Lung (tissue), 12 donors: ENCODE measurements around the gene PPIP5K2. TPM values are rescaled to one million over a fixed set of nuclear protein-coding genes. Genes with fewer than 3 reads are reported as not detected.
A peak's percentile ranks its signal among the peaks of the same experiment; 100 is the strongest.

Experiments
- ATAC-seq: fragments of 200-7000 bp; cut with Tn5 transposase; one replicate; pipeline ENCODE4 v1.9.1; 2020; ENCODE audit warnings: moderate number of reproducible peaks; ENCODE audit not compliant: insufficient read depth, low FRiP score
- DNase-seq, 3 donors: peaks; one replicate each; pipeline ENCODE4 v3.0.0-alpha.2; 2013 to 2017
- H3K27ac ChIP-seq, 2 donors: one replicate each; pipeline ENCODE4 v1.5.1; 2013; ENCODE audit warnings: mild to moderate bottlenecking in 2 of 2, moderate library complexity in 2 of 2, control low read depth in 1 of 2, inconsistent platforms in 1 of 2, low read depth in 1 of 2, low read length in 1 of 2
- H3K27me3 ChIP-seq, 3 donors: one replicate each; pipeline ENCODE4 v1.5.1; 2013; ENCODE audit warnings: low read length in 2 of 3; ENCODE audit not compliant: control insufficient read depth in 3 of 3, insufficient read depth in 3 of 3
- H3K36me3 ChIP-seq, 4 donors: one replicate each; pipeline ENCODE4 v1.5.1; 2013; ENCODE audit warnings: low read length in 4 of 4, mild to moderate bottlenecking in 1 of 4, moderate library complexity in 1 of 4; ENCODE audit not compliant: control insufficient read depth in 4 of 4, insufficient read depth in 4 of 4
- H3K4me1 ChIP-seq, 5 donors: one replicate each; pipeline ENCODE4 v1.5.1; 2013; ENCODE audit warnings: low read length in 5 of 5, mild to moderate bottlenecking in 2 of 5, moderate library complexity in 1 of 5; ENCODE audit not compliant: control insufficient read depth in 5 of 5, insufficient read depth in 5 of 5
- H3K4me3 ChIP-seq: one replicate; pipeline ENCODE4 v1.5.1; 2013; ENCODE audit warnings: mild to moderate bottlenecking, control low read depth, moderate library complexity
- H3K9ac ChIP-seq, 2 donors: one replicate each; pipeline ENCODE4 v1.5.1; 2013; ENCODE audit warnings: low read length in 2 of 2, control low read depth in 1 of 2; ENCODE audit not compliant: insufficient read depth in 1 of 2
- H3K9me3 ChIP-seq, 4 donors: one replicate each; pipeline ENCODE4 v1.5.1; 2013; ENCODE audit warnings: low read length in 3 of 4, mild to moderate bottlenecking in 1 of 4, moderate library complexity in 1 of 4; ENCODE audit not compliant: control insufficient read depth in 4 of 4, insufficient read depth in 3 of 4
- WGBS, 2 donors: extraction: QIAGEN DNeasy Blood & Tissue Kit; methylation state at CpG; one replicate each; pipeline ENCODE4 v1.1.7; 2013; 5-methylcytosine and 5-hydroxymethylcytosine counted together
- polyA plus RNA-seq, 2 donors: library from polyadenylated mRNA; stranded (reverse); fragments of 200-250 nt; gene quantifications; one replicate each; pipeline ENCODE4 v1.2.1, GENCODE V29; 2013
- total RNA-seq, 2 donors: library from RNA; depleted of rRNA in 1 of 2; stranded (reverse); fragments of >200 nt in 1 of 2; gene quantifications; one replicate each; pipeline ENCODE4 v1.2.1, GENCODE V29; 2014 to 2021
- TF ChIP-seq, protein P1 (sequence below): IDR thresholded peaks from 2 replicates; pipeline ENCODE4 v1.5.1; 2012; ENCODE audit warnings: mild to moderate bottlenecking; ENCODE audit errors: control extremely low read depth, extremely low read depth
- donor health status: control.
- donor health status: control.
- donor health status: Bipolar disorder and iron deficiency.
- donor health status: healthy.
- donor health status: DM: yes; HTN: yes; CAD: no.

Gene PPIP5K2
- total and polyA plus RNA-seq, 4 donors: 15.4 to 109 (median 33.5) TPM

- Histone ChIP-seq H3K9me3 (peaks cover 1 to 35% (median 14%) of the 10 kb centered on the region in 4 donors), H3K36me3 (peaks cover 0 to 4% (median 1%) of the 10 kb centered on the region in 4 donors), H3K4me1 (no peaks in the 10 kb centered on the region), H3K9ac (no peak overlapping the region), H3K4me3 (no peak overlapping the region), H3K27me3 (no peaks in the 10 kb centered on the region), H3K27ac (peak overlapping the region in 1 of 2 donors; percentile 14)
- TF ChIP-seq, protein P1, sequence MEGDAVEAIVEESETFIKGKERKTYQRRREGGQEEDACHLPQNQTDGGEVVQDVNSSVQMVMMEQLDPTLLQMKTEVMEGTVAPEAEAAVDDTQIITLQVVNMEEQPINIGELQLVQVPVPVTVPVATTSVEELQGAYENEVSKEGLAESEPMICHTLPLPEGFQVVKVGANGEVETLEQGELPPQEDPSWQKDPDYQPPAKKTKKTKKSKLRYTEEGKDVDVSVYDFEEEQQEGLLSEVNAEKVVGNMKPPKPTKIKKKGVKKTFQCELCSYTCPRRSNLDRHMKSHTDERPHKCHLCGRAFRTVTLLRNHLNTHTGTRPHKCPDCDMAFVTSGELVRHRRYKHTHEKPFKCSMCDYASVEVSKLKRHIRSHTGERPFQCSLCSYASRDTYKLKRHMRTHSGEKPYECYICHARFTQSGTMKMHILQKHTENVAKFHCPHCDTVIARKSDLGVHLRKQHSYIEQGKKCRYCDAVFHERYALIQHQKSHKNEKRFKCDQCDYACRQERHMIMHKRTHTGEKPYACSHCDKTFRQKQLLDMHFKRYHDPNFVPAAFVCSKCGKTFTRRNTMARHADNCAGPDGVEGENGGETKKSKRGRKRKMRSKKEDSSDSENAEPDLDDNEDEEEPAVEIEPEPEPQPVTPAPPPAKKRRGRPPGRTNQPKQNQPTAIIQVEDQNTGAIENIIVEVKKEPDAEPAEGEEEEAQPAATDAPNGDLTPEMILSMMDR: no peak
- DNase-seq (no peak), ATAC-seq (no peak)
- 73 to 85% methylated on average over 4 of the region's 4 CpGs for WGBS, 2 donors
Measured at GRCh38 chr5:103079796-103080195, 40.3 kb upstream of the PPIP5K2 start.

DNA sequence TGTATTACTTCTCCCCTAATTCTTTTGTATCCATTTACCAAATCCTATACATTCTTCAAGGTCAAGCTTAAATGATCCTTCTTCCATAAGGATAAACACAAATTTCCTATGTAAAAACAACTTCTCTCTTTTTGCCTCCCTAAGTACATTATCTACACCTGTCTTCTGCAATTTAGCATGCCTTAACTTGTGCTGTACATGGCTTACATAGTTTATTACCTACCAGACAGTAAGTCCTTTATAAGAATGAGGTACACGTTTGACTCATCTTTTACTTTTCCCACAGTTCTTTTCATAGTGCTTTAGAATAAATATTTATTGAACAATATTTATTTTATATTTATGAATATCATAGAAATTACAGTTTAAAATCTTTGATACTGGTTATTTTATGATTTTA is 33.6 kb upstream of the PPIP5K2 start:
- TF ChIP-seq, protein P1: no peak

GRCh38 chr5:103089272-103089671 is 30.8 kb upstream of the PPIP5K2 start:
- 100% methylated on average over 1 of the region's 1 CpG for WGBS, 2 donors
- H3K4me3 ChIP-seq: no peak overlapping the region
- no peak for ATAC-seq
- H3K27me3 ChIP-seq: no peaks in the 10 kb centered on the region
- TF ChIP-seq, protein P1: no peak
- H3K36me3 ChIP-seq: peaks cover 4 to 22% (median 19%) of the 10 kb centered on the region in 4 donors
- H3K4me1 ChIP-seq: peaks cover 0 to 4% (median 0%) of the 10 kb centered on the region in 5 donors
- H3K9ac ChIP-seq: no peak overlapping the region
- no peak overlapping the region for H3K27ac ChIP-seq
- peaks cover 0 to 6% (median 4%) of the 10 kb centered on the region in 4 donors for H3K9me3 ChIP-seq
- DNase-seq: no peak

More for the DNA sequence above, 33.6 kb upstream of the PPIP5K2 start:
- Histone ChIP-seq H3K27ac (no peak overlapping the region), H3K36me3 (peaks cover 4 to 20% (median 17%) of the 10 kb centered on the region in 4 donors), H3K27me3 (no peaks in the 10 kb centered on the region), H3K4me3 (no peak overlapping the region), H3K9ac (no peak overlapping the region), H3K9me3 (peaks cover 4 to 11% (median 7%) of the 10 kb centered on the region in 4 donors), H3K4me1 (no peaks in the 10 kb centered on the region)
- DNase-seq (no peak), ATAC-seq (no peak)
- 97 to 100% methylated on average over 1 of the region's 1 CpG for WGBS, 2 donors

DNA sequence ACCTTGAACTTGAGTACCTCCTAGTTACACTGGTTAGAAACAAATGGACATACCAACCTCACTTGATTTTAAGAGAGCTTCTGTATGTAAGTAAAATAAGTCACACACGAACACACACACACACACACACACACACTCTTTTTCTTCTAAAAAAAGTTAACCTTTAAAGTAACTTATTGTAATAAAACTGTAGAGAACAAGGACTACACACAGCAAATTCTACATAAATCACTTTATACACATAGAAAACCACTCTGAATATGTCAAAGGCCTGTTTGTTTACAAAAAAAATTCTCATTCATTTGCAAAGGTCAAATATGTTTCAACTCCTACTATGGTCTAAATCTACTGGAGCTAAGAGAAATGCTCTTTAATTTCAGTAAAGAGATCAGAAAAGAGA is 29.3 kb upstream of the PPIP5K2 start:
- Histone ChIP-seq H3K4me3 (no peak overlapping the region), H3K27me3 (no peaks in the 10 kb centered on the region), H3K4me1 (peaks cover 0 to 7% (median 0%) of the 10 kb centered on the region in 5 donors), H3K27ac (no peak overlapping the region), H3K9ac (no peak overlapping the region), H3K9me3 (peaks cover 0 to 3% (median under 1%) of the 10 kb centered on the region in 4 donors), H3K36me3 (peaks cover 4 to 19% (median 13%) of the 10 kb centered on the region in 4 donors)
- DNase-seq: no peak
- ATAC-seq: no peak
- TF ChIP-seq, protein P1: no peak
- WGBS, 2 donors: 88 to 96% methylated on average over 1 of the region's 1 CpG
